Thyroid gland (tissue), 4 donors: ENCODE data around the gene PLEKHN1. TPM values are rescaled to one million over a fixed set of nuclear protein-coding genes. Genes with fewer than 3 reads are reported as not detected.
A peak's percentile ranks its signal among the peaks of the same experiment; 100 is the strongest.

Experiments
- DNase-seq, 2 donors: peaks; one replicate each; pipeline ENCODE4 v3.0.0-alpha.2; 2019
- H3K27ac ChIP-seq, 3 donors: fragments of 200-600 bp; sonication (generic); 1 replicate in 2 of 3; 2 replicates in 1 of 3; pipeline ENCODE4 v1.5.1; 2016 to 2019; ENCODE audit warnings: mild to moderate bottlenecking in 1 of 3, moderate library complexity in 1 of 3
- H3K27me3 ChIP-seq: fragments of 200-600 bp; sonication (generic); one replicate; pipeline ENCODE4 v1.5.1; 2019
- H3K36me3 ChIP-seq, 2 donors: fragments of 200-600 bp; sonication (generic); one replicate each; pipeline ENCODE4 v1.5.1; 2016 to 2019
- H3K4me1 ChIP-seq, 2 donors: fragments of 200-600 bp; sonication (generic); one replicate each; pipeline ENCODE4 v1.5.1; 2017 to 2019
- H3K4me3 ChIP-seq, 3 donors: fragments of 200-600 bp; sonication (generic); replicated peaks in 1 of 3; 1 replicate in 2 of 3; 2 replicates in 1 of 3; pipeline ENCODE4 v1.5.1; 2016; ENCODE audit warnings: mild to moderate bottlenecking in 1 of 3
- H3K9me3 ChIP-seq: fragments of 200-600 bp; sonication (generic); one replicate; pipeline ENCODE4 v1.5.1; 2017
- CTCF ChIP-seq, 6 experiments: fragments of 200-600 bp in 3 of 6; fragments of 450-650 bp in 3 of 6; sonication (generic) in 3 of 6; IDR thresholded peaks; one replicate each; pipeline ENCODE4 v1.5.1; 2016 to 2019; ENCODE audit warnings: antibody characterized with exemption in 6 of 6, mild to moderate bottlenecking in 2 of 6, inconsistent platforms in 1 of 6, moderate library complexity in 1 of 6
- POLR2A ChIP-seq, 2 donors: fragments of 450-650 bp; IDR thresholded peaks; one replicate each; pipeline ENCODE4 v1.6.1; 2017; ENCODE audit warnings: antibody characterized with exemption in 2 of 2, mild to moderate bottlenecking in 2 of 2, moderate library complexity in 1 of 2
- WGBS, 2 donors: methylation state at CpG; one replicate each; pipeline ENCODE4 v1.1.5; 2017; 5-methylcytosine and 5-hydroxymethylcytosine counted together
- intact Hi-C: fragments of 100-400 bp; cut with DNase I; formaldehyde crosslinking; loops from one replicate; pipeline ENCODE4 v1.15.1; 2023
- total RNA-seq, 4 donors: library from RNA; depleted of rRNA; stranded (reverse); fragments of >200 nt; gene quantifications; one replicate each; pipeline ENCODE4 v1.2.3, GENCODE V29; 2016

PLEKHN1 gene
- total RNA-seq, 4 donors from 2014 or later = 0.25 to 0.27 TPM; not detected in 2

- intact Hi-C loops = no loop called here
- peaks cover 12% of the 10 kb centered on the region for H3K27me3 ChIP-seq
Observed at GRCh38 chr1:938088-938683, 28.1 kb upstream of the PLEKHN1 start.

GRCh38 chr1:938711-939489 is 27.4 kb upstream of the PLEKHN1 start:
- no peak overlapping the region for H3K4me3 ChIP-seq
- no peaks in the 10 kb centered on the region for H3K9me3 ChIP-seq
- H3K4me1 ChIP-seq = peaks cover 18 to 64% of the 10 kb centered on the region in 2 donors
- H3K27me3 ChIP-seq = peaks cover 12% of the 10 kb centered on the region
- intact Hi-C loops = no loop called here
- DNase-seq = no peak
- TF ChIP-seq CTCF (IDR thresholded peaks at IDR 0.05) (no peak), POLR2A (IDR thresholded peaks at IDR 0.05) (no peak)
- 65 to 76% methylated on average over 16 of the region's 30 CpGs for WGBS, 2 donors
- H3K36me3 ChIP-seq = no peaks in the 10 kb centered on the region
- peak overlapping the region in 1 of 3 donors; percentile 87 for H3K27ac ChIP-seq

More at GRCh38 chr1:938088-938683, 28.1 kb upstream of the PLEKHN1 start:
- TF ChIP-seq CTCF (IDR thresholded peaks at IDR 0.05) = peak in 3 of 6 experiments; percentile 20 to 51 (median 31)
- no peak for TF ChIP-seq POLR2A (IDR thresholded peaks at IDR 0.05)
- Histone ChIP-seq H3K9me3 (no peaks in the 10 kb centered on the region), H3K4me1 (peaks cover 22 to 63% of the 10 kb centered on the region in 2 donors), H3K4me3 (no peak overlapping the region), H3K36me3 (no peaks in the 10 kb centered on the region), H3K27ac (no peak overlapping the region)
- peak in 1 of 2 donors; percentile 41 for DNase-seq
- WGBS, 2 donors = 70 to 71% methylated on average over 13 to 15 of the region's 15 CpGs

GRCh38 chr1:939511-940106 is 26.7 kb upstream of the PLEKHN1 start:
- no peaks in the 10 kb centered on the region for H3K9me3 ChIP-seq
- intact Hi-C loops = no loop called here
- no peak for DNase-seq
- H3K27ac ChIP-seq = peak overlapping the region in 1 of 3 donors; percentile 87
- WGBS, 2 donors = 29 to 43% methylated on average over 6 to 12 of the region's 21 CpGs
- TF ChIP-seq CTCF (IDR thresholded peaks at IDR 0.05) = no peak
- TF ChIP-seq POLR2A (IDR thresholded peaks at IDR 0.05) = no peak
- H3K4me3 ChIP-seq = no peak overlapping the region
- H3K27me3 ChIP-seq = peaks cover 12% of the 10 kb centered on the region
- no peaks in the 10 kb centered on the region for H3K36me3 ChIP-seq
- peaks cover 18 to 64% of the 10 kb centered on the region in 2 donors for H3K4me1 ChIP-seq

- peaks cover 17 to 57% of the 10 kb centered on the region in 2 donors for H3K4me1 ChIP-seq
- TF ChIP-seq POLR2A (IDR thresholded peaks at IDR 0.05) (no peak), CTCF (IDR thresholded peaks at IDR 0.05) (peak in 1 of 6 experiments; percentile 5)
- H3K27ac ChIP-seq = peak overlapping the region in 1 of 3 donors; percentile 87
- no peaks in the 10 kb centered on the region for H3K9me3 ChIP-seq
- WGBS, 2 donors = 1 to 2% methylated on average over 12 to 43 of the region's 86 CpGs
- H3K4me3 ChIP-seq = peak overlapping the region in 1 of 3 donors; percentile 29
- no peaks in the 10 kb centered on the region for H3K36me3 ChIP-seq
- intact Hi-C loops = no loop called here
- DNase-seq = peak; percentile 34 to 44
- peaks cover 12% of the 10 kb centered on the region for H3K27me3 ChIP-seq
Observed at GRCh38 chr1:940107-941014, 25.9 kb upstream of the PLEKHN1 start.
